Kidney (tissue), 14 donors: ENCODE results near the gene AFG1L. TPM values are rescaled to one million over a fixed set of nuclear protein-coding genes. Genes with fewer than 3 reads are reported as not detected.
"Not testable (repeated sequence)": the region's sequence is repeated elsewhere in the genome, so short reads cannot be mapped to it uniquely, and the experiment has no call there.

Experiments used
- DNase-seq, 5 donors: peaks; one replicate each; pipeline ENCODE4 v3.0.0-alpha.2; 2013 to 2020
- FAIRE-seq: peaks from 2 replicates; lab custom pipeline; 2012; peaks lifted over from hg19 to GRCh38; lab: Jason Lieb, UNC
- H3K27ac ChIP-seq, 2 donors: one replicate each; pipeline ENCODE4 v1.7.0; 2013; ENCODE audit warnings: low read depth in 2 of 2, low read length in 2 of 2, inconsistent platforms in 1 of 2
- H3K27me3 ChIP-seq: one replicate; pipeline ENCODE4 v1.7.1; 2013; ENCODE audit warnings: low read length, inconsistent platforms; ENCODE audit not compliant: control insufficient read depth, insufficient read depth
- H3K36me3 ChIP-seq, 3 donors: one replicate each; pipeline versions ENCODE4 v1.7.0 to v1.7.1; 2013; ENCODE audit warnings: low read length in 3 of 3, control low read depth in 1 of 3, inconsistent platforms in 1 of 3; ENCODE audit not compliant: insufficient read depth in 3 of 3, control insufficient read depth in 2 of 3
- H3K4me1 ChIP-seq, 3 donors: one replicate each; pipeline versions ENCODE4 v1.7.0 to v1.7.1; 2013; ENCODE audit warnings: low read length in 3 of 3, inconsistent platforms in 1 of 3, low read depth in 1 of 3; ENCODE audit not compliant: control insufficient read depth in 2 of 3, insufficient read depth in 2 of 3
- H3K4me3 ChIP-seq, 3 donors: one replicate each; pipeline versions ENCODE4 v1.7.0 to v1.8.1; 2013; ENCODE audit warnings: low read length in 3 of 3, control low read depth in 1 of 3, inconsistent platforms in 1 of 3
- H3K9ac ChIP-seq, 3 donors: one replicate each; pipeline versions ENCODE4 v1.7.0 to v1.7.1; 2013; ENCODE audit warnings: low read length in 3 of 3, control low read depth in 1 of 3, inconsistent platforms in 1 of 3
- H3K9me3 ChIP-seq, 3 donors: one replicate each; pipeline versions ENCODE4 v1.7.0 to v1.7.1; 2013; ENCODE audit warnings: low read length in 3 of 3, control low read depth in 1 of 3, inconsistent platforms in 1 of 3; ENCODE audit not compliant: control insufficient read depth in 2 of 3, insufficient read depth in 1 of 3
- CTCF ChIP-seq: IDR thresholded peaks from 3 replicates; pipeline ENCODE4 v1.5.1; 2012; ENCODE audit warnings: mild to moderate bottlenecking, moderate library complexity, borderline replicate concordance; ENCODE audit not compliant: insufficient read depth; ENCODE audit errors: extremely low read depth
- intact Hi-C: fragments of 100-400 bp; cut with DNase I; formaldehyde crosslinking; loops from one replicate; pipeline ENCODE4 v1.11.1; 2022
- polyA plus RNA-seq: library from polyadenylated mRNA; stranded (reverse); fragments of 350-450 nt; fragmentation: Illumina TruSeq; extraction: RNeasy Lipid Tissue Mini Kit (QIAGEN cat#74804); gene quantifications from one replicate; pipeline ENCODE4 v1.2.3, GENCODE V29; 2014; ENCODE audit warnings: low read depth, low replicate concordance; ENCODE audit not compliant: insufficient read depth
- total RNA-seq: library from RNA; stranded (reverse); fragmentation: NEBNext Ultra II Directional; extraction: Animal tissue kit (Norgen Biotek cat#: 25700); gene quantifications from one replicate; pipeline ENCODE4 v1.2.1, GENCODE V29; 2021
- donor health status: control.
- donor health status: control.
- donor health status: control.
- donor health status: control.
- donor health status: control.
- donor health status: DM: yes; HTN: yes; CAD: no.
- donor health status: Normal renal cell carcinoma (clear cell type).

Gene AFG1L
- total and polyA plus RNA-seq, 2 donors from 2014 or later: 6.8 to 7.0 TPM

GRCh38 chr6:108291091-108291490, 3.8 kb upstream of the AFG1L start:
- Histone ChIP-seq H3K9ac (no peak overlapping the region), H3K27me3 (no peaks in the 10 kb centered on the region), H3K4me3 (no peak overlapping the region), H3K36me3 (no peaks in the 10 kb centered on the region), H3K27ac (no peak overlapping the region), H3K4me1 (peaks cover 0 to 3% (median 0%) of the 10 kb centered on the region in 3 donors), H3K9me3 (no peaks in the 10 kb centered on the region)
- DNase-seq (no peak), FAIRE-seq (no peak)
- intact Hi-C loops: no loop called here
- no peak for TF ChIP-seq CTCF

- FAIRE-seq, DNase-seq, H3K27me3 ChIP-seq, H3K9me3 ChIP-seq, H3K4me3 ChIP-seq, intact Hi-C loops, H3K9ac ChIP-seq, H3K27ac ChIP-seq, H3K36me3 ChIP-seq, H3K4me1 ChIP-seq: not testable (repeated sequence)
Measured at GRCh38 chr6:108292561-108292960, 2.3 kb upstream of the AFG1L start.

- DNase-seq (peak in 1 of 5 donors; percentile 53), FAIRE-seq (no peak)
- no peaks in the 10 kb centered on the region for H3K27me3 ChIP-seq
- no peak for TF ChIP-seq CTCF
- H3K9ac ChIP-seq: peak overlapping the region in 2 of 3 donors; percentile 89 to 99
- intact Hi-C loops: no loop called here
- peak overlapping the region; percentile 91 to 99 (median 97) for H3K4me3 ChIP-seq
- no peaks in the 10 kb centered on the region for H3K36me3 ChIP-seq
- H3K4me1 ChIP-seq: peaks cover 0 to 3% (median 0%) of the 10 kb centered on the region in 3 donors
- peak overlapping the region in 1 of 2 donors; percentile 96 for H3K27ac ChIP-seq
- H3K9me3 ChIP-seq: no peaks in the 10 kb centered on the region
Measured at GRCh38 chr6:108293527-108294296, 1.1 kb upstream of the AFG1L start.

GRCh38 chr6:108294297-108294726, 542 bp upstream of the AFG1L start:
- intact Hi-C loops: no loop called here
- H3K4me3 ChIP-seq: peak overlapping the region; percentile 91 to 99 (median 97)
- no peaks in the 10 kb centered on the region for H3K36me3 ChIP-seq
- no peaks in the 10 kb centered on the region for H3K9me3 ChIP-seq
- DNase-seq: no peak
- peak overlapping the region; percentile 89 to 99 (median 93) for H3K9ac ChIP-seq
- FAIRE-seq: no peak
- no peaks in the 10 kb centered on the region for H3K27me3 ChIP-seq
- peak overlapping the region; percentile 96 for H3K27ac ChIP-seq
- TF ChIP-seq CTCF: no peak
- H3K4me1 ChIP-seq: peaks cover 0 to 3% (median 0%) of the 10 kb centered on the region in 3 donors
